HEK293 (cell line): ENCODE results near the gene BCAS3.

ENCODE experiments used
- CTCF ChIA-PET: fragments of 350-600 bp; formaldehyde crosslinking; extraction: SDS; loops from one replicate; lab custom pipeline; 2021; ENCODE audit warnings: antibody characterized with exemption; lab: Yijun Ruan, JAX
- POLR2A ChIA-PET: fragments of 300-600 bp; formaldehyde crosslinking; extraction: SDS; loops from one replicate; lab custom pipeline; 2020; ENCODE audit warnings: antibody characterized with exemption, inconsistent platforms; lab: Yijun Ruan, JAX
- H3K27ac ChIP-seq: fragments of 200-500 bp; sonication (Bioruptor generic); 2 replicates; pipeline ENCODE4 v1.5.1; 2014; ENCODE audit warnings: low read depth, low read length, control low read depth, inconsistent platforms; ENCODE audit errors: extremely low read depth
- H3K36me3 ChIP-seq, 2 experiments: fragments of 200-500 bp in 1 of 2; sonication (Bioruptor generic) in 1 of 2; 1 replicate in 1 of 2; 2 replicates in 1 of 2; pipeline ENCODE4 v1.5.1; 2014 to 2017; ENCODE audit warnings: inconsistent platforms in 2 of 2, low read length in 2 of 2; ENCODE audit not compliant: control insufficient read depth in 2 of 2, insufficient read depth in 1 of 2
- H3K4me1 ChIP-seq: fragments of 200-500 bp; sonication (Bioruptor generic); 2 replicates; pipeline ENCODE4 v1.5.1; 2014; ENCODE audit warnings: mild to moderate bottlenecking, low read length, inconsistent platforms; ENCODE audit not compliant: control insufficient read depth, insufficient read depth
- H3K4me3 ChIP-seq: 2 replicates; pipeline ENCODE4 v1.5.1; 2011; ENCODE audit warnings: low read depth, mild to moderate bottlenecking, control low read depth, low read length, moderate library complexity
- H3K9me3 ChIP-seq: fragments of 200-500 bp; sonication (Bioruptor generic); 2 replicates; pipeline ENCODE4 v1.5.1; 2014; ENCODE audit warnings: low read depth, low read length, inconsistent platforms; ENCODE audit not compliant: control insufficient read depth, insufficient read depth
- EGR2 ChIP-seq: fragments of 450-650 bp; formaldehyde crosslinking; IDR thresholded peaks from 2 replicates; pipeline ENCODE4 v1.5.1; 2016; ENCODE audit warnings: low read depth, missing biosample characterization, missing genetic modification characterization
- KLF8 ChIP-seq: fragments of 450-650 bp; formaldehyde crosslinking; IDR thresholded peaks from 2 replicates; pipeline ENCODE4 v1.5.1; 2016; ENCODE audit warnings: missing biosample characterization, missing genetic modification characterization
- WT1 ChIP-seq: fragments of 450-650 bp; formaldehyde crosslinking; IDR thresholded peaks from 2 replicates; pipeline ENCODE4 v1.5.1; 2016; ENCODE audit warnings: missing biosample characterization, missing genetic modification characterization
- ZFP3 ChIP-seq: fragments of 450-650 bp; formaldehyde crosslinking; IDR thresholded peaks from 2 replicates; pipeline ENCODE4 v1.5.1; 2016; ENCODE audit warnings: low read depth, missing biosample characterization, missing genetic modification characterization
- ZIC2 ChIP-seq: fragments of 450-650 bp; formaldehyde crosslinking; IDR thresholded peaks from 2 replicates; pipeline ENCODE4 v1.5.1; 2016; ENCODE audit warnings: missing biosample characterization, missing genetic modification characterization
- ZNF433 ChIP-seq: fragments of 450-650 bp; formaldehyde crosslinking; IDR thresholded peaks from 2 replicates; pipeline ENCODE4 v1.5.1; 2016; ENCODE audit warnings: missing biosample characterization, missing genetic modification characterization, low read depth
- ZNF529 ChIP-seq: fragments of 450-650 bp; formaldehyde crosslinking; IDR thresholded peaks from 2 replicates; pipeline ENCODE4 v1.5.1; 2017; ENCODE audit warnings: missing genetic modification characterization, missing biosample characterization; ENCODE audit not compliant: insufficient replicate concordance
- ZNF670 ChIP-seq: fragments of 450-650 bp; formaldehyde crosslinking; IDR thresholded peaks from 2 replicates; pipeline ENCODE4 v1.5.1; 2016; ENCODE audit warnings: missing biosample characterization, missing genetic modification characterization, low read depth
- ZNF791 ChIP-seq: fragments of 450-650 bp; formaldehyde crosslinking; IDR thresholded peaks from 2 replicates; pipeline ENCODE4 v1.5.1; 2016; ENCODE audit warnings: missing biosample characterization, missing genetic modification characterization
- TF ChIP-seq, protein P1 (sequence below): fragments of 450-650 bp; formaldehyde crosslinking; IDR thresholded peaks from 2 replicates; pipeline ENCODE4 v1.5.1; 2016; ENCODE audit warnings: missing biosample characterization, missing genetic modification characterization, borderline replicate concordance
- TF ChIP-seq, protein P2 (sequence below): fragments of 450-650 bp; formaldehyde crosslinking; IDR thresholded peaks from 2 replicates; pipeline ENCODE4 v1.5.1; 2016; ENCODE audit warnings: missing biosample characterization, missing genetic modification characterization
- TF ChIP-seq, protein P3 (sequence below): fragments of 450-650 bp; formaldehyde crosslinking; IDR thresholded peaks from 2 replicates; pipeline ENCODE4 v1.5.1; 2016; ENCODE audit warnings: missing biosample characterization, missing genetic modification characterization, low read depth
- TF ChIP-seq, protein P4 (sequence below): fragments of 450-650 bp; formaldehyde crosslinking; IDR thresholded peaks from 2 replicates; pipeline ENCODE4 v1.5.1; 2016; ENCODE audit warnings: missing biosample characterization, missing genetic modification characterization
- TF ChIP-seq, protein P5 (sequence below): fragments of 450-650 bp; formaldehyde crosslinking; IDR thresholded peaks from 2 replicates; pipeline ENCODE4 v1.5.1; 2016; ENCODE audit warnings: missing biosample characterization, missing genetic modification characterization
- TF ChIP-seq, protein P6 (sequence below): fragments of 450-650 bp; formaldehyde crosslinking; IDR thresholded peaks from 2 replicates; pipeline ENCODE4 v1.5.1; 2016; ENCODE audit warnings: missing biosample characterization, missing genetic modification characterization

The BCAS3 gene

DNA sequence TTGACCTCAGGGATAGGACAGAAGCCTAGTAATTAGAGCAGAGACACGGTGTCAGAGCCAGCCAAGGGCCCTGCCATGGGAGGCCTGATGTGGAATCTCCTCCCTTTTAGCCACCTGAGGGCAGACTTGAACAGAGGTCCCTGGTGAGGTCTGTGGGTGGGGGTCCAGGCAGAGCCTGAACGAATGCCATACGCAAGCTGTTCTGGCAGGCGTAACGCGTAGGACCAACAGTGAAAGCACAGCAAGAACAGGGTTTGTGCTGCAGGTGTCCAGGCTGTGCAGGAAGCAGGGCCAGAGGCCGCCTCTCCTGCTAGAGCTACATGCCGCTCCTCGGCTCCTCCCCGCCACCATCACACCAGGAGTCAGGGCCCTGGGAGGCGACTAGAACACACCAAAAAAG is 640.1 kb downstream of the BCAS3 start:
- Histone ChIP-seq H3K36me3 (no peaks in the 10 kb centered on the region), H3K4me3 (no peak overlapping the region), H3K27ac (no peak overlapping the region), H3K4me1 (peaks cover 9% of the 10 kb centered on the region), H3K9me3 (no peaks in the 10 kb centered on the region)
- ChIA-PET POLR2A (no interaction called here), CTCF (interaction anchor here (0.6 kb wide), 1 partner anchor 78 kb away, joined by 3 read pairs; no protein-coding TSS in a partner anchor)
- TF ChIP-seq ZIC2 (tag by site-specific recombination) (peak; percentile 85), ZNF433 (tag by site-specific recombination) (no peak)

DNA sequence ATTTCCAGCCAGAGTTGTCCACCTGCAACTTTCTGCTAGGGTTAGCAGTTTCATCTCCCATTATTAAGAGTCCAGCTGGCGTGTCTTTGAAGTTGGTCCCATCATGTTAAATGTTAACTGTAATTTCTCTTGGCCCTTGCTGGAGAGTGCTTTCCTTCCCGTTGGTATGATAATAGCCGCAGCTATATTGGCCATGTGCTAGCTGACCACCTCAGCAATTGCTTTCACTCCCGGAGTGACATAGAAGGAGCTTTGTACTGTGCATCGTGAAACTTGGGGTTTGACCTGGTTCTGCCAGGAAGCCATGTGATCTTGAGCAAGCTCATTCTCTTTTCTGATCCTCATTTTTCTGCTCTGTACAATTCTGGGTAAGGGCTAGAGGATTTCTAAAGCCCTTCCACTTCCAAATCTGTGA is 641.0 kb downstream of the BCAS3 start:
- POLR2A ChIA-PET: interaction anchor here (1.0 kb wide), 1 partner anchor 50 kb away, joined by 3 read pairs; no protein-coding TSS in a partner anchor
- H3K36me3 ChIP-seq: no peaks in the 10 kb centered on the region
- CTCF ChIA-PET: interaction anchor here (0.8 to 1.1 kb wide), 2 partner anchors 71 to 1240 kb away, joined by 3 to 5 read pairs; partner anchors contain the start of gene HEATR6
- no peak overlapping the region for H3K4me3 ChIP-seq
- peaks cover 9% of the 10 kb centered on the region for H3K4me1 ChIP-seq
- TF ChIP-seq ZNF529: no peak
- TF ChIP-seq, protein P1, sequence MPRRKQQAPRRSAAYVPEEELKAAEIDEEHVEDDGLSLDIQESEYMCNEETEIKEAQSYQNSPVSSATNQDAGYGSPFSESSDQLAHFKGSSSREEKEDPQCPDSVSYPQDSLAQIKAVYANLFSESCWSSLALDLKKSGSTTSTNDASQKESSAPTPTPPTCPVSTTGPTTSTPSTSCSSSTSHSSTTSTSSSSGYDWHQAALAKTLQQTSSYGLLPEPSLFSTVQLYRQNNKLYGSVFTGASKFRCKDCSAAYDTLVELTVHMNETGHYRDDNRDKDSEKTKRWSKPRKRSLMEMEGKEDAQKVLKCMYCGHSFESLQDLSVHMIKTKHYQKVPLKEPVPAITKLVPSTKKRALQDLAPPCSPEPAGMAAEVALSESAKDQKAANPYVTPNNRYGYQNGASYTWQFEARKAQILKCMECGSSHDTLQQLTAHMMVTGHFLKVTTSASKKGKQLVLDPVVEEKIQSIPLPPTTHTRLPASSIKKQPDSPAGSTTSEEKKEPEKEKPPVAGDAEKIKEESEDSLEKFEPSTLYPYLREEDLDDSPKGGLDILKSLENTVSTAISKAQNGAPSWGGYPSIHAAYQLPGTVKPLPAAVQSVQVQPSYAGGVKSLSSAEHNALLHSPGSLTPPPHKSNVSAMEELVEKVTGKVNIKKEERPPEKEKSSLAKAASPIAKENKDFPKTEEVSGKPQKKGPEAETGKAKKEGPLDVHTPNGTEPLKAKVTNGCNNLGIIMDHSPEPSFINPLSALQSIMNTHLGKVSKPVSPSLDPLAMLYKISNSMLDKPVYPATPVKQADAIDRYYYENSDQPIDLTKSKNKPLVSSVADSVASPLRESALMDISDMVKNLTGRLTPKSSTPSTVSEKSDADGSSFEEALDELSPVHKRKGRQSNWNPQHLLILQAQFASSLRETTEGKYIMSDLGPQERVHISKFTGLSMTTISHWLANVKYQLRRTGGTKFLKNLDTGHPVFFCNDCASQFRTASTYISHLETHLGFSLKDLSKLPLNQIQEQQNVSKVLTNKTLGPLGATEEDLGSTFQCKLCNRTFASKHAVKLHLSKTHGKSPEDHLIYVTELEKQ (tag by site-specific recombination): no peak
- no peak for TF ChIP-seq WT1 (tag by site-specific recombination)
- no peak for TF ChIP-seq ZFP3 (tag by site-specific recombination)
- TF ChIP-seq, protein P2, sequence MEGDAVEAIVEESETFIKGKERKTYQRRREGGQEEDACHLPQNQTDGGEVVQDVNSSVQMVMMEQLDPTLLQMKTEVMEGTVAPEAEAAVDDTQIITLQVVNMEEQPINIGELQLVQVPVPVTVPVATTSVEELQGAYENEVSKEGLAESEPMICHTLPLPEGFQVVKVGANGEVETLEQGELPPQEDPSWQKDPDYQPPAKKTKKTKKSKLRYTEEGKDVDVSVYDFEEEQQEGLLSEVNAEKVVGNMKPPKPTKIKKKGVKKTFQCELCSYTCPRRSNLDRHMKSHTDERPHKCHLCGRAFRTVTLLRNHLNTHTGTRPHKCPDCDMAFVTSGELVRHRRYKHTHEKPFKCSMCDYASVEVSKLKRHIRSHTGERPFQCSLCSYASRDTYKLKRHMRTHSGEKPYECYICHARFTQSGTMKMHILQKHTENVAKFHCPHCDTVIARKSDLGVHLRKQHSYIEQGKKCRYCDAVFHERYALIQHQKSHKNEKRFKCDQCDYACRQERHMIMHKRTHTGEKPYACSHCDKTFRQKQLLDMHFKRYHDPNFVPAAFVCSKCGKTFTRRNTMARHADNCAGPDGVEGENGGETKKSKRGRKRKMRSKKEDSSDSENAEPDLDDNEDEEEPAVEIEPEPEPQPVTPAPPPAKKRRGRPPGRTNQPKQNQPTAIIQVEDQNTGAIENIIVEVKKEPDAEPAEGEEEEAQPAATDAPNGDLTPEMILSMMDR (tag by site-specific recombination): no peak
- TF ChIP-seq, protein P3, sequence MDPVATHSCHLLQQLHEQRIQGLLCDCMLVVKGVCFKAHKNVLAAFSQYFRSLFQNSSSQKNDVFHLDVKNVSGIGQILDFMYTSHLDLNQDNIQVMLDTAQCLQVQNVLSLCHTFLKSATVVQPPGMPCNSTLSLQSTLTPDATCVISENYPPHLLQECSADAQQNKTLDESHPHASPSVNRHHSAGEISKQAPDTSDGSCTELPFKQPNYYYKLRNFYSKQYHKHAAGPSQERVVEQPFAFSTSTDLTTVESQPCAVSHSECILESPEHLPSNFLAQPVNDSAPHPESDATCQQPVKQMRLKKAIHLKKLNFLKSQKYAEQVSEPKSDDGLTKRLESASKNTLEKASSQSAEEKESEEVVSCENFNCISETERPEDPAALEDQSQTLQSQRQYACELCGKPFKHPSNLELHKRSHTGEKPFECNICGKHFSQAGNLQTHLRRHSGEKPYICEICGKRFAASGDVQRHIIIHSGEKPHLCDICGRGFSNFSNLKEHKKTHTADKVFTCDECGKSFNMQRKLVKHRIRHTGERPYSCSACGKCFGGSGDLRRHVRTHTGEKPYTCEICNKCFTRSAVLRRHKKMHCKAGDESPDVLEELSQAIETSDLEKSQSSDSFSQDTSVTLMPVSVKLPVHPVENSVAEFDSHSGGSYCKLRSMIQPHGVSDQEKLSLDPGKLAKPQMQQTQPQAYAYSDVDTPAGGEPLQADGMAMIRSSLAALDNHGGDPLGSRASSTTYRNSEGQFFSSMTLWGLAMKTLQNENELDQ: no peak
- TF ChIP-seq, protein P4, sequence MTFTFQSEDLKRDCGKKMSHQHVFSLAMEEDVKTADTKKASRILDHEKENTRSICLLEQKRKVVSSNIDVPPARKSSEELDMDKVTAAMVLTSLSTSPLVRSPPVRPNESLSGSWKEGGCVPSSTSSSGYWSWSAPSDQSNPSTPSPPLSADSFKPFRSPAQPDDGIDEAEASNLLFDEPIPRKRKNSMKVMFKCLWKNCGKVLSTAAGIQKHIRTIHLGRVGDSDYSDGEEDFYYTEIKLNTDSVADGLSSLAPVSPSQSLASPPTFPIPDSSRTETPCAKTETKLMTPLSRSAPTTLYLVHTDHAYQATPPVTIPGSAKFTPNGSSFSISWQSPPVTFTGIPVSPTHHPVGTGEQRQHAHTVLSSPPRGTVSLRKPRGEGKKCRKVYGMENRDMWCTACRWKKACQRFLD: no peak
- TF ChIP-seq, protein P5, sequence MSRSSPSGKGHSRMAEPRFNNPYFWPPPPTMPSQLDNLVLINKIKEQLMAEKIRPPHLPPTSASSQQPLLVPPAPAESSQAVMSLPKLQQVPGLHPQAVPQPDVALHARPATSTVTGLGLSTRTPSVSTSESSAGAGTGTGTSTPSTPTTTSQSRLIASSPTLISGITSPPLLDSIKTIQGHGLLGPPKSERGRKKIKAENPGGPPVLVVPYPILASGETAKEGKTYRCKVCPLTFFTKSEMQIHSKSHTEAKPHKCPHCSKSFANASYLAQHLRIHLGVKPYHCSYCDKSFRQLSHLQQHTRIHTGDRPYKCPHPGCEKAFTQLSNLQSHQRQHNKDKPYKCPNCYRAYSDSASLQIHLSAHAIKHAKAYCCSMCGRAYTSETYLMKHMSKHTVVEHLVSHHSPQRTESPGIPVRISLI: no peak
- TF ChIP-seq ZNF670 (tag by site-specific recombination): no peak
- TF ChIP-seq EGR2 (tag by site-specific recombination): no peak
- no peak for TF ChIP-seq ZNF433 (tag by site-specific recombination)
- TF ChIP-seq KLF8: no peak
- TF ChIP-seq, protein P6, sequence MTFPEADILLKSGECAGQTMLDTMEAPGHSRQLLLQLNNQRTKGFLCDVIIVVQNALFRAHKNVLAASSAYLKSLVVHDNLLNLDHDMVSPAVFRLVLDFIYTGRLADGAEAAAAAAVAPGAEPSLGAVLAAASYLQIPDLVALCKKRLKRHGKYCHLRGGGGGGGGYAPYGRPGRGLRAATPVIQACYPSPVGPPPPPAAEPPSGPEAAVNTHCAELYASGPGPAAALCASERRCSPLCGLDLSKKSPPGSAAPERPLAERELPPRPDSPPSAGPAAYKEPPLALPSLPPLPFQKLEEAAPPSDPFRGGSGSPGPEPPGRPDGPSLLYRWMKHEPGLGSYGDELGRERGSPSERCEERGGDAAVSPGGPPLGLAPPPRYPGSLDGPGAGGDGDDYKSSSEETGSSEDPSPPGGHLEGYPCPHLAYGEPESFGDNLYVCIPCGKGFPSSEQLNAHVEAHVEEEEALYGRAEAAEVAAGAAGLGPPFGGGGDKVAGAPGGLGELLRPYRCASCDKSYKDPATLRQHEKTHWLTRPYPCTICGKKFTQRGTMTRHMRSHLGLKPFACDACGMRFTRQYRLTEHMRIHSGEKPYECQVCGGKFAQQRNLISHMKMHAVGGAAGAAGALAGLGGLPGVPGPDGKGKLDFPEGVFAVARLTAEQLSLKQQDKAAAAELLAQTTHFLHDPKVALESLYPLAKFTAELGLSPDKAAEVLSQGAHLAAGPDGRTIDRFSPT (tag by site-specific recombination): no peak
- TF ChIP-seq ZNF791: no peak
- H3K27ac ChIP-seq: no peak overlapping the region
- H3K9me3 ChIP-seq: no peaks in the 10 kb centered on the region
